ENCODE results near the gene RELB. TPM values are rescaled to one million over a fixed set of nuclear protein-coding genes. Genes with fewer than 3 reads are reported as not detected.

RELB gene
- polyA plus RNA-seq, 4 donors = 10.5 to 41.3 (median 17.6) TPM

- Histone ChIP-seq H3K27ac (ENCODE audit: low read depth in 1 of 3, low read length in 2 of 3) (no peak overlapping the region), H3K9me3 (ENCODE audit: control insufficient read depth in 2 of 2, insufficient read depth in 1 of 2, low read depth in 1 of 2, low read length in 1 of 2) (no peaks in the 10 kb centered on the region), H3K4me1 (ENCODE audit: control insufficient read depth in 3 of 3, insufficient read depth in 2 of 3, low read depth in 1 of 3, low read length in 2 of 3) (no peaks in the 10 kb centered on the region), H3K36me3 (ENCODE audit: control insufficient read depth in 3 of 3, insufficient read depth in 2 of 3, low read depth in 1 of 3, low read length in 3 of 3) (peaks cover 20 to 84% (median 37%) of the 10 kb centered on the region in 3 donors), H3K4me3 (ENCODE audit: low read depth in 1 of 3, low read length in 3 of 3) (no peak overlapping the region), H3K27me3 (ENCODE audit: control insufficient read depth in 3 of 3, insufficient read depth in 3 of 3, low read length in 3 of 3) (no peaks in the 10 kb centered on the region)
- WGBS, 3 donors = 82 to 87% (median 86%) methylated on average over 5 of the region's 5 CpGs
- FAIRE-seq (no peak), DNase-seq (no peak)
These were observed 26.4 kb upstream of the RELB start for GRCh38 chr19:44974857-44975256.

- WGBS, 3 donors = 92 to 99% (median 98%) methylated on average over 4 of the region's 4 CpGs
- no peak overlapping the region for H3K27ac ChIP-seq (ENCODE audit: low read depth in 1 of 3, low read length in 2 of 3)
- FAIRE-seq = no peak
These were observed 25.8 kb upstream of the RELB start for GRCh38 chr19:44975444-44975843.

GRCh38 chr19:44984005-44984404, 17.3 kb upstream of the RELB start:
- FAIRE-seq = no peak
- H3K9me3 ChIP-seq (ENCODE audit: control insufficient read depth in 2 of 2, insufficient read depth in 1 of 2, low read depth in 1 of 2, low read length in 1 of 2) = no peaks in the 10 kb centered on the region
- no peak for DNase-seq
- peaks cover 3 to 92% (median 15%) of the 10 kb centered on the region in 3 donors for H3K36me3 ChIP-seq (ENCODE audit: control insufficient read depth in 3 of 3, insufficient read depth in 2 of 3, low read depth in 1 of 3, low read length in 3 of 3)
- H3K4me1 ChIP-seq (ENCODE audit: control insufficient read depth in 3 of 3, insufficient read depth in 2 of 3, low read depth in 1 of 3, low read length in 2 of 3) = no peaks in the 10 kb centered on the region
- no peak overlapping the region for H3K4me3 ChIP-seq (ENCODE audit: low read depth in 1 of 3, low read length in 3 of 3)
- H3K27ac ChIP-seq (ENCODE audit: low read depth in 1 of 3, low read length in 2 of 3) = no peak overlapping the region
- no peaks in the 10 kb centered on the region for H3K27me3 ChIP-seq (ENCODE audit: control insufficient read depth in 3 of 3, insufficient read depth in 3 of 3, low read length in 3 of 3)
- WGBS, 3 donors = 88 to 93% (median 90%) methylated on average over 9 of the region's 9 CpGs

More at GRCh38 chr19:44975444-44975843, 25.8 kb upstream of the RELB start:
- Histone ChIP-seq H3K4me3 (ENCODE audit: low read depth in 1 of 3, low read length in 3 of 3) (no peak overlapping the region), H3K27me3 (ENCODE audit: control insufficient read depth in 3 of 3, insufficient read depth in 3 of 3, low read length in 3 of 3) (no peaks in the 10 kb centered on the region), H3K36me3 (ENCODE audit: control insufficient read depth in 3 of 3, insufficient read depth in 2 of 3, low read depth in 1 of 3, low read length in 3 of 3) (peaks cover 20 to 82% (median 37%) of the 10 kb centered on the region in 3 donors), H3K9me3 (ENCODE audit: control insufficient read depth in 2 of 2, insufficient read depth in 1 of 2, low read depth in 1 of 2, low read length in 1 of 2) (no peaks in the 10 kb centered on the region), H3K4me1 (ENCODE audit: control insufficient read depth in 3 of 3, insufficient read depth in 2 of 3, low read depth in 1 of 3, low read length in 2 of 3) (no peaks in the 10 kb centered on the region)
- no peak for DNase-seq

- no peaks in the 10 kb centered on the region for H3K4me1 ChIP-seq (ENCODE audit: control insufficient read depth in 3 of 3, insufficient read depth in 2 of 3, low read depth in 1 of 3, low read length in 2 of 3)
- H3K27me3 ChIP-seq (ENCODE audit: control insufficient read depth in 3 of 3, insufficient read depth in 3 of 3, low read length in 3 of 3) = no peaks in the 10 kb centered on the region
- no peak for FAIRE-seq
- H3K4me3 ChIP-seq (ENCODE audit: low read depth in 1 of 3, low read length in 3 of 3) = no peak overlapping the region
- no peak for DNase-seq
- H3K36me3 ChIP-seq (ENCODE audit: control insufficient read depth in 3 of 3, insufficient read depth in 2 of 3, low read depth in 1 of 3, low read length in 3 of 3) = peaks cover 6 to 94% (median 16%) of the 10 kb centered on the region in 3 donors
- H3K27ac ChIP-seq (ENCODE audit: low read depth in 1 of 3, low read length in 2 of 3) = no peak overlapping the region
- no peaks in the 10 kb centered on the region for H3K9me3 ChIP-seq (ENCODE audit: control insufficient read depth in 2 of 2, insufficient read depth in 1 of 2, low read depth in 1 of 2, low read length in 1 of 2)
- WGBS, 3 donors = 85 to 93% (median 91%) methylated on average over 4 of the region's 4 CpGs
These were observed 15.8 kb upstream of the RELB start for GRCh38 chr19:44985445-44985844.

- H3K4me3 ChIP-seq (ENCODE audit: low read depth in 1 of 3, low read length in 3 of 3) = no peak overlapping the region
- peaks cover 6 to 96% (median 16%) of the 10 kb centered on the region in 3 donors for H3K36me3 ChIP-seq (ENCODE audit: control insufficient read depth in 3 of 3, insufficient read depth in 2 of 3, low read depth in 1 of 3, low read length in 3 of 3)
- H3K27ac ChIP-seq (ENCODE audit: low read depth in 1 of 3, low read length in 2 of 3) = no peak overlapping the region
- no peaks in the 10 kb centered on the region for H3K4me1 ChIP-seq (ENCODE audit: control insufficient read depth in 3 of 3, insufficient read depth in 2 of 3, low read depth in 1 of 3, low read length in 2 of 3)
- H3K9me3 ChIP-seq (ENCODE audit: control insufficient read depth in 2 of 2, insufficient read depth in 1 of 2, low read depth in 1 of 2, low read length in 1 of 2) = no peaks in the 10 kb centered on the region
- no peak for DNase-seq
- no peak for FAIRE-seq
- 83 to 92% (median 88%) methylated on average over 7 of the region's 7 CpGs for WGBS, 3 donors
- no peaks in the 10 kb centered on the region for H3K27me3 ChIP-seq (ENCODE audit: control insufficient read depth in 3 of 3, insufficient read depth in 3 of 3, low read length in 3 of 3)
These were observed 14.9 kb upstream of the RELB start for GRCh38 chr19:44986389-44986788.

- DNase-seq (no peak), FAIRE-seq (no peak)
- whole genome bisulfite sequencing, 3 donors = 87 to 91% (median 90%) methylated on average over 15 to 20 of the region's 20 CpGs
- Histone ChIP-seq H3K36me3 (ENCODE audit: control insufficient read depth in 3 of 3, insufficient read depth in 2 of 3, low read depth in 1 of 3, low read length in 3 of 3) (peaks cover 6 to 97% (median 18%) of the 10 kb centered on the region in 3 donors), H3K9me3 (ENCODE audit: control insufficient read depth in 2 of 2, insufficient read depth in 1 of 2, low read depth in 1 of 2, low read length in 1 of 2) (no peaks in the 10 kb centered on the region), H3K27me3 (ENCODE audit: control insufficient read depth in 3 of 3, insufficient read depth in 3 of 3, low read length in 3 of 3) (no peaks in the 10 kb centered on the region), H3K27ac (ENCODE audit: low read depth in 1 of 3, low read length in 2 of 3) (no peak overlapping the region), H3K4me3 (ENCODE audit: low read depth in 1 of 3, low read length in 3 of 3) (no peak overlapping the region), H3K4me1 (ENCODE audit: control insufficient read depth in 3 of 3, insufficient read depth in 2 of 3, low read depth in 1 of 3, low read length in 2 of 3) (no peaks in the 10 kb centered on the region)
These were observed 14.1 kb upstream of the RELB start for GRCh38 chr19:44987148-44987675.

GRCh38 chr19:44988273-44988672, 13.0 kb upstream of the RELB start:
- Histone ChIP-seq H3K27ac (ENCODE audit: low read depth in 1 of 3, low read length in 2 of 3) (no peak overlapping the region), H3K4me3 (ENCODE audit: low read depth in 1 of 3, low read length in 3 of 3) (no peak overlapping the region), H3K27me3 (ENCODE audit: control insufficient read depth in 3 of 3, insufficient read depth in 3 of 3, low read length in 3 of 3) (no peaks in the 10 kb centered on the region), H3K4me1 (ENCODE audit: control insufficient read depth in 3 of 3, insufficient read depth in 2 of 3, low read depth in 1 of 3, low read length in 2 of 3) (no peaks in the 10 kb centered on the region), H3K9me3 (ENCODE audit: control insufficient read depth in 2 of 2, insufficient read depth in 1 of 2, low read depth in 1 of 2, low read length in 1 of 2) (no peaks in the 10 kb centered on the region), H3K36me3 (ENCODE audit: control insufficient read depth in 3 of 3, insufficient read depth in 2 of 3, low read depth in 1 of 3, low read length in 3 of 3) (peaks cover 13 to 97% (median 14%) of the 10 kb centered on the region in 3 donors)
- WGBS, 3 donors = 75 to 87% (median 80%) methylated on average over 9 of the region's 9 CpGs
- FAIRE-seq (no peak), DNase-seq (no peak)

- no peak for FAIRE-seq
- H3K36me3 ChIP-seq (ENCODE audit: control insufficient read depth in 3 of 3, insufficient read depth in 2 of 3, low read depth in 1 of 3, low read length in 3 of 3) = peaks cover 12 to 100% (median 14%) of the 10 kb centered on the region in 3 donors
- H3K27ac ChIP-seq (ENCODE audit: low read depth in 1 of 3, low read length in 2 of 3) = no peak overlapping the region
These were observed 12.2 kb upstream of the RELB start for GRCh38 chr19:44988896-44989556.

More at GRCh38 chr19:44988896-44989556, 12.2 kb upstream of the RELB start:
- H3K9me3 ChIP-seq (ENCODE audit: control insufficient read depth in 2 of 2, insufficient read depth in 1 of 2, low read depth in 1 of 2, low read length in 1 of 2) = no peaks in the 10 kb centered on the region
- no peak overlapping the region for H3K4me3 ChIP-seq (ENCODE audit: low read depth in 1 of 3, low read length in 3 of 3)
- H3K27me3 ChIP-seq (ENCODE audit: control insufficient read depth in 3 of 3, insufficient read depth in 3 of 3, low read length in 3 of 3) = no peaks in the 10 kb centered on the region
- DNase-seq = peak; percentile 65 to 71
- WGBS, 3 donors = 57 to 71% (median 64%) methylated on average over 15 of the region's 15 CpGs
- H3K4me1 ChIP-seq (ENCODE audit: control insufficient read depth in 3 of 3, insufficient read depth in 2 of 3, low read depth in 1 of 3, low read length in 2 of 3) = no peaks in the 10 kb centered on the region

All from small intestine (tissue), 7 donors.